Suppressor macrophage (primary cell): ENCODE data around the gene FAAP100.

ENCODE experiments used
- DNase-seq, 4 experiments: peaks; one replicate each; pipeline ENCODE4 v3.0.0-alpha.2; 2020 to 2022

FAAP100 gene

DNA sequence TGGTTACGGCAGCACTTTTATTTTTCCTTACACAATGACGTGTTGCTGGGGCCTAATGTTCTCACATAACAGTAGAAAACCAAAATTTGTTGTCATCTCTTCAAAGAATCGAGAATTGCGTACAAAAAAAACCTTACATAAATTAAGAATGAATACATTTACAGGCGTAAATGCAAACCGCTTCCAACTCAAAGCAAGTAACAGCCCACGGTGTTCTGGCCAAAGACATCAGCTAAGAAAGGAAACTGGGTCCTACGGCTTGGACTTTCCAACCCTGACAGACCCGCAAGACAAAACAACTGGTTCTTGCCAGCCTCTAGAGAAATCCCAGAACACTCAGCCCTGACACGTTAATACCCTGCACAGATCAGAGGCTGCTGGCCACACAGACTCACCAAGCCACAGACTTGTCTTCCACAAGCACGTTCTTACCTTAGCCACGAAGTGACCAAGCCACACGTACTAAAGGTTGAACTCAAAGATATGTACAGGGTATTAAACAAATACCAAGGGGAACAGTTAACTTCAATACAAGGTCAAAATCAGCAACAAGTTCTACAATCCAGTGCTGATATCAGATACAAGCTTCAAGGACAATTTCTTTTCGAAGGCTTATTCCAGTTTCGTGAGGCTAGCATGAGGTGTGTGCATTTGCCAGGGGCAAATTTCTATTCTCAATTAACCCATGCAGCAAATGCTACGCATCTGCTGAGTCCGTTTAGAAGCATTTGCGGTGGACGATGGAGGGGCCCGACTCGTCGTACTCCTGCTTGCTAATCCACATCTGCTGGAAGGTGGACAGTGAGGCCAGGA is 42.0 kb downstream of the FAAP100 start:
- no peak for DNase-seq

DNA sequence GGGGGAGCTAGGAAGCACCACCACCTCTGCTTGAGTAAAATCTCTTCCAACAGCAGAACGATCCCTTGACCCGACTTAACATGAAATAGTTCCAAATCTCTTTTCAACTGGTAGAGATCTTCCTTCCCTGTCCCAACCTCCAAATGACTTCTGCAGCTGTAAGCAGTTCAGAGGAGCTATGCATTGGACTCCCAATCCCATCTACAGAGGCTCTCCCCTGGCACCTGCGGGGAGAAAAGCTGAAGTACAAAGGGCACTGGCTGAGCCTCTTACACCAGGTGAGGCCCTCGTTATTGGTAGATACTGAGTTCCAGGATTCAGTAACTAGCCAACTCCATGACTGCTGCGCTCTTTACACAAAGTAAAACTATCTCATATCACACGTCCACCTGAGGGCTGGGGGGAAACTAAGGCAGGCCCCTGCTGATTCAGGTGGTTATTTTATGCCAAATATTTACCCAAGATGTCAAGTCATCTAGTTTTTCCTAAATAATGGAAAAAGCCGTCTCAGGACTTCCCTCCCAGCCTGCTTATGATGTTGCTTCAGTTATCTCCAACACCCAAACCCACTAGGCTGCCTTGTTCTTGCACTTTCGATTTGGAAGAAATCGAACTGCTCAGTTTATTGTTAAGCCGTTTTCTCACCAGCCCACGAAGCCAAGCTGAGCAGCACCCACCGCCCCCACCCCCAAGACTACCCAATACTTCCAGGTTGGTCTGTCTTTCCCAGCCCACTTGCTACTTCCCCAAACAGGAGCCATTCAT is 42.8 kb downstream of the FAAP100 start:
- peak; percentile 45 to 76 (median 69) for DNase-seq

DNA sequence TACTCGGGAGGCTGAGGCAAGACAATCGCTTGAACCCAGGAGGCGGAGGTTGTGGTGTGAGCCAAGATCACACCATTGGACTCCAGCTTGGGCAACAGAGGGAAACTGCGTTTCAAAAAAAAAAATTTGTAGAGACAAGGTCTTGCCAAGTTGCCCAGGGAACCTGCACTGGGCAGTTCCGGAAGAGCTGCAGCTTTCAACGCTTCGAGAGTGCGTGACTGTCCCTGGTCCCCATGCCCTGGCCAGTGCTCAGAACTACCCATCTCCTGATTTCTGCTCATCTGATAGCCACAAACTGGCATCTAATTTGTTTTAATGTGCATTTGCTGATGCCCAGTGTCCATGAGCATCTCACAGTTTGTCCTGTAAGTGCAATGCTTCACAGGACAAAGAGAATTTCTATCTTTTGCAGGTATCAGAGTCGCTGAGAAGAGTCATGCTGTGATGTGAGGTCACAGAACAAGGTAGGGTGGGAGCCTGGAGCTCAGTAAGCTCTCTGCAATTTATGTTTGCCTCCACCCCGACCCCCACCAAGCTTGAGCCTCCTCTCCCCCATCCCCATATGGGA is 43.4 kb downstream of the FAAP100 start:
- peak in 3 of 4 experiments; percentile 48 to 60 (median 53) for DNase-seq

DNA sequence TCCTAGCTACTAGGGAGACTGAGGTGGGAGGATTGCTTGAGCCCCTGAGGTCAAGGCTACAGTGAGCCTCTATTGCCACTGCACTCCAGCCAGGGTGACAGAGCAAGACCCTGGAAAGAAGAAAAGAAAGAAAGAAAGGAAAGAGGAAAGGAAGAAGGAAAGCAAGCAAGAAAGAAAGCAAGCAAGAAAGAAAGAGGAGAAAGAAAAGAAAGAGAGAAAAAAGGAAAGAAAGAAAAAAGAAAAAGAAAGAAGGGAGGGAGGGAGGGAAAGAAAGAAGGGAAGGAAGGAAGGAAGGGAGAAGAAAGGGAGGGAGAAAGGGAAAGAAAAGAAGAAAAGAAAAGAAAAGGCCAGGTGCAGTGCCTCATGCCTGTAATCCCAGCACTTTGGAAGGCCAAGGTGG is 48.5 kb downstream of the FAAP100 start:
- no peak for DNase-seq

DNA sequence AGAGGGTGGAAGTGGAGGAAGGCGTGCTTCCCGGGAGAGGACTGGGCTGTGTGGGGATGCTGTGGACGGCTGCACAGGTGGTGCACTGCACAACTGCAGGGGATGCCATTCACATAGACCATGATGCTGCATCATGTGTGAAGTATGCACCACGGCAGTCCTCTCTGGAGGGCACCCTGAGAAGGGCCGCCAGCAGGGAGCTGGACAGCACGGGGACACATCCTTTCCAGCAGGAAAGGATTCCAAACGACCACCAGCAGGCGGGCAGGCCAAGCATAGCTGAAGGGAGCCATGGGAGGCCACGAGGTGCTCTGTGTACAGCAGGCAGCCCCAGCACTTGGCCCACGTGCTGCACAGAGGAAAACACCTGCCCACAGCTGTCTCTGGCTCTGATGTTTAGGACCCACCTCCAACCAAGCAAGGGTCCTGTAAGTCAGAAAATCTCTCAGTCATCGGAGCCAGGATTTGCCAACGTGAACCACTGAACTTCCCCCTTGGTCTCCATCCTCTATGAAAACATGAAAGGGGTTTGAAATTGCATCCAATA is 49.6 kb downstream of the FAAP100 start:
- no peak for DNase-seq

DNA sequence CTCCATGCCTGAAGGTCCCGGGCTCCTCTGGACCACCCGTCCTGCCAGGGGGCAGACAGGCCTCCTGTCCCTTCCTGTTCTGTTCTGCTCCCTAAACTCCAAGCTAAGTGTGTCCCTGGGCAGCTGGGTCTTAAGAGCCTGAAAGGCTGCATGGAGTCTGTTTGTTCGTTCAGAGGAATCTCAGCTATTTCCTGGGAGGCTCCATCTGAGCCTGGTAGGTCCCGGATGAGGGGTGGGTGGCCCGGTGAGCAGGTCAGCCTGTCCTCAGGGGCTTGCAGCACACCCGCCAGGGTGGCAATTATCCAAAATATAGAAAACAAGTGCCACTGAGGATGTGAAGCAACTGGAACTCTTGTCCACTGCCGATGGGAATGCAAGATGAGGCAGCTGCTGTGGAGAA is 52.1 kb downstream of the FAAP100 start:
- no peak for DNase-seq

DNA sequence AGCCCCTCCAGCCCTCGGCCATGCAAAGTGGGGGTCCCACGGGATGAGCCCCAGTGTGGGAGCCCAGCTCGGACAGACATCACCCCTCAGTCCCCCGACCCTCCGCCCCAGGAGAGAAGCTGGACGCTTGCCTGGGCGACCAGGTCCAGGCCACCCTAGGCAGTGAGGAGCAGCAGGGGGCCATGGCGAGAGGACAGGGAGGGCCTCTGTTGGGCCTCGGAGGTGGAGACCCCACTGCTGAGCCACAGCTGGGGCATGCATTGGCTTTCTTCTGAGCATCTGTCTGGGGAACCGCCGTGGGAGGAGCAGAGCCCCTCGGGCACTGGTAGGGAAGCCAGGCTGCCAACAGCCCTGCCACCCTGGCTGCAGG is 52.6 kb downstream of the FAAP100 start:
- DNase-seq = no peak

DNA sequence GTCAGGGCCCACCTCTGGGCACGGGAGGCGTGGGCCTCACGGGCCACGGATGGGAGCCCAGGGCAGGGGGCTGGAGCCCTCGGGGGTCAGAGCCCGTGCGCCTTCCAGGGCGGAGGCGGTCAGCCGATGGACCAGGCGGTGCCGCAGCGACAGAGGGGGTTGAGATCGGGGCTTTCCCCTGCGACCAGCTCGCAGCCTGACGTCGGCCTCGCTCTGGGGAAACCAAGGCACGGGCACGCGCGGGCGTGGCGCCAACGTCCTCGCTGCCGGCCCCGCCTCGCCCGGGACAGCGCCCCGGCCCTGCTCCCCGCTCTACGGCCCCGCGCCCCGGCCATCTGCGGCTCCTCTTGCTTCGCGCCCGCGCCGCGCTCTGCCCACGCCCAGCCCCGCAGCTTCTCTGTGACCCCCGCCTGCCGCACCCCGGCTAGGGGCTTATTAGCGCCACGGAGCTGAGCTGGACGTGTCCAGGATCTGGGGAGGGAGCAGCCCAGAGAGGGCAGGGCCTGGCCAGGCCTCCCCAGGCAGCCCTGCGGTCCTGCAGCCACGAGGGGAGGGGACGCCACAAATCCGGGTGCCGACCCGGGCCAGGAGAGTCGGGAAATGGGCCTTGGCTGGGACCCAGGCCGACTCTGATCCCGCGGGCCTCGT is 53.1 kb downstream of the FAAP100 start:
- no peak for DNase-seq

DNA sequence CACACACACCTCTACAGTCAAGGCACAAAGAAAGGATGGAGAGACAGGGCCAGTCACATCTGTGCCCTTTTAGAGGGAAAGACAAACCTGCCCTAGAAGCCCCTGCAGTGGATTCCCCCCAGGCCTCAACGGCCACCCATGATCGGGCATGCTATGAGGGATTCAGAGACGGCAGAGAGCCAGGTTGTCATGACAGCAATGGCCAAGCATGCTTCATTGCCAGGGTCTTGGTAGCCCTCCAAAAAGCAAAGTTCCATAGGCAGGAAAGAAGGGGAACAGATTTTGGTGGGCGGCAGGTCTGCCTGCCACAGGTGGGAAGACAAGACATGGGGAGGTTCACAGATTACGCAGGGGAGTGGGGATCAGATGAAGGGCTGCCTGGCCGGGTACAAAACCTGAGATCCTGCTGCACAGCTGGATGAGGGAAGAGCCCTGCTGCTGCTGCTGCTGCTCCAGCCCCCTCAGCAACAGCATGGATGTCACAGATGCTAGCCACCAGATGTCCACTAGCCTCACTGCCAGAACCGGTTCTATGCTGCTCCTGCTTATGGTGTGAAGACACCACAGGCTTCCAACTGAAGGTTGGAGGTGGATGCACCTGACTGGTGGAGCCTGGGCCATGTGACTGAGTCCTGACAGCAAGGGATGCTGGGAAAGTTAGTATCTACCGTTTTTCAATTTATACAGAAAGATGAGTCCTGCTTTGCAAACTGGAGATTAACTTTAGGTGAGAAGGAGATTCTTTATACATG is 57.4 kb downstream of the FAAP100 start:
- no peak for DNase-seq

DNA sequence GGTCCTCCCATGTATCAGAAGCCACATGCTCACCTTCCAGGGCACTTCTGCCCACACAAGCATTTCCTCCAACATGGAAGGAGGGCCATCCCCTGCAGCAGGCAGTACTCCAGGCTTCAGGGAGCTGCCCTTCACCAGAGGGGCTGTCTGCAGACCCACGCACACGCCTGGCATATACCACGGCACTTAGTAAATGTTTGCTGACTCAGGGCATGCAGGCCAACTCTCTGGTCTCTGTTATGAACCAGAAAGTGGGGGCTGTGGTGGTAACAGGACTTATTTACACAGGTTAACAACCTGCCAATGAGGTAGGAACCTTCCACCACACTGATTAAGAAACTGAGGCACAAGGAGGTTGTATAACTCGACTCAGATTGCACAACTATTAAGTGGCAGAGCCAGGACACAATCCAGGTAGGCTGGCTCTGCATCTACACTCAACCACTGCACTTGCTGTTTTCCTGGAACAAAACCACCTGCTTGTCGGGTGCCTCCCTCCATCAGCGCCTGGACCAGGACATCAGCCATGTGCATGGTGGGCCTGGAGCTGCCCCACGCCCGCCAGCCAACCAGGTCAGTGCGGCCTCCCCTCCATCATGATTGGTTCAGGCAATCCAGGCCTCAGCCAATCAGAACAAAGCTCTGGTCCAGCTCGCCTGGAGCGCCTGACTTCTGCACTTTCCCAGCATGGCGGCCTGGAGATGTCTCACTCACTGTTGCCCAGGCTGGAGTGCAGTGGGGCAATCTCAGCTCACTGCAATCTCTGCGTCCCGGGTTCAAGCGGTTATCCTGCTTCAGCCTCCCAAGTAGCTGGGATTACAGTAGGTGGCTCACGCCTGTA is 58.7 kb downstream of the FAAP100 start:
- no peak for DNase-seq

DNA sequence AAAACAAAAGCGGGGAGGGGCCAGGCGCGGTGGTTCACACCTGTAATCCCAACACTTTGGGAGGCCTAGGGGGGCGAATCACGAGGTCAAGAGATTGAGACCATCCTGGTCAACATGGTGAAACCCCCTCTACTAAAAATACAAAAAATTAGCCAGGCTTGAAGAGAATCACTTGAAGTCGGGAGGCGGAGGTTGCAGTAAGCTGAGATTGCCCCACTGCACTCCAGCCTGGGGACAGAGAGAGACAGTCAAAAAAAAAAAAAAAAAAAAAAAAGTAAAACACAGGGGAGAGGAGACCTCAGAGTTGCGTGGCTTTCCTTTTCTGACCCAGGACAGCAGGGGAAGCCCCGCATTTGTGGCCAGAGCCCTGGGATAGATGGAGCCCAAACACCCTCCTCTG is 59.4 kb downstream of the FAAP100 start:
- DNase-seq = no peak

DNA sequence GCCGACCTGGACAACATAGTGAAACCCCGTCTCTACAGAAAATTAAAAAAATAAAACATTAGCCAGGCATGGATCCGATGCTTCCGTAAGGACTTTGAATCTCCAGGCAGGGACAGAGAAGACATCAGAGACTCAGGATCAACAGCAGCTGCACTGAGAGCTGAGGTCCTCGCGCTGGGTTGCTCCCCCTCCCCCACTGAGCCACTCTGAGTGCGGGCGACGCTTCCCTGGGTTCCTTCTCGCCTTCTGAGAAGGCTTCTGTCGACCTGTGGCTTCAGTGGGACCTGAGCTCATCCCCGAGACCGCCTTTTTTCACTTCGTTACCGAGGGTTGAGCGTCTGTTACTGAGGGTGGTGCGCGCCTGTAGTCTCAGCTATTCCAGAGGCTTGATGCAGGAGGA is 60.0 kb downstream of the FAAP100 start:
- no peak for DNase-seq

DNA sequence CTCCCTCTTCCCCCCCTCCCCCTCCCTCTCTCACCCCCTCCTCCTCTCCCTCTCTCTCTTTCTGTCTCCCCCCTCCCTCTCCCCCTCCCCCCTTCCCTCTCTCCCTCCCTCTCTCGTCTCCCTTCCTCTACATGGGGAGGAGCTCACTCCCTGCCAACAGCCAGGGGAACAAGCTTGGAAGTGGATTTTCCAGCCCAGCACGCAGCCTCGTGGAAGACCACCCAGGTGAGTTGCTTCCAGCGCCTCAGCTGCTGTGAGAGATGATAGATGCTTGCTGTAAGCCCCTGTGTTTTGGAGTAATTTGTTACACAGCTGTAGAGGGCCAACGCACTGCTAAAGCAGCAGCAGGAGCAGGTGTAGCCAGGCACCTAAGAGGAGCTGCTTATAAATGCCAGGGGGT is 60.4 kb downstream of the FAAP100 start:
- no peak for DNase-seq

DNA sequence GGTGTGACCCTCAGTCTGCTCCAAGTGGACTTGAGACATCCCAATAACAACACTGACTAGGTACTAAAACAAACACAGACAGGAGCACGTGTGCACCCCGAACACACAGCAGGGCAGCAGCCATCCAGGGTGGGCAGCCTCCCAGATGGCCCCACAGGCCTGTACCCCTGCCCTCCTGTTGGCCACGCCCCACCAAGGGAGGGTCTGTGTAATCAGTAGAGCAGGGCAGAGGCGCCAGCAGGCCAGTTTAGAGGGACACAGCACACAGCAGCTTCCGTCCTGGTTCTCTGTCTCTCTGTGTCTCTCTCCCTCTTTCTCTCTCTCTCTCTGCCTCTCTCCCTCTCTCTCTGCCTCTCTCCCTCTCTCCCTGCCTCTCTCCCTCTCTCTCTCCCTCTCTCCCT is 61.0 kb downstream of the FAAP100 start:
- no peak for DNase-seq

DNA sequence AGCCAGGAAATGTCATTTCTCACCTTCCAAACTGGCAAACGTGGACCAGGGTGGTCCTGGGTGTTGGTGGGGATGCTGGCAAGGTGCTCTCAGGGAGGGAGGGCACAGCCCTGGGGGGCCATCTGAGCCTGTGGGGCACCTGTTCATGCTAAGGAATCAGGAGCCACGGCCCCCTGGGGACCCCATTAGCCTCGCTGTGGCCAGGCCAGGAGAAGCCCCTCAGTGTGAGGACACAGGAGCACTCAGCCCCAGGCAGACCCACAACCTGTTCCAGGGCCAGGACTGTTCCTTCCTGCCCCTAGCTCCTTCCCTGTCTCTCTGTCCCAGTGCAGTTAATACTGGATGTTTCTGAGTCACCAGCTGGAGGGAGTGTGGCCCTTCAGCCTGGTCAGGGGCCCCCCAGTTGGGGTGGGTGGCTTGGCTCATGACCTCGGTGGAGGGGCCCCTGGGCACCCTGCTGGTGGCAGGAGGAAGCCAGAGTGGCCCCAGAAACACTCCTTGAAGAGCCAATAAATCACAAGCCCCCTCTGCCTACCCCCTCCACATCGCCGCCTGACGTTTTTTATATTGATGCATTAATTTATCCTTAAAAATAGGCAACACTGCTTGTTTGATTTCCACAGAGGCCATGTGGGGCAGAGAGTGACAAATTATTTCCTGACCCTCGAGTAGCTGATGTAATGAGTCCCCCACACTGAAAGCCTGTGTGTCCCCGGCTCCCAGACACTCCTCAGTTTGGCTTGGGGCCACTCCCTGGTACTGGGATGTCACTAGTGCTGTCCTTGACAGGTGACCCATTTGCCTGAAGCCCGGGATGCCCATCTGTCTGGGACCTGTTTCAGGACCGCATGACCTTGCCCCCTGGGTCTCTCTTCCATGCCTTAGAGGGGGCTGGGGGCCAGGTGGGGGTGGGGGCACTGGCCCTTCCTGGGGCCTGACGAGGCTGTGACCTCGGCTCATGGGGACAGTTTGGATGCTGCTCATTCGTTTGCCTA is 61.9 kb downstream of the FAAP100 start:
- no peak for DNase-seq
